Lower leg skin (tissue), 3 donors: ENCODE data around the gene GNAS-AS1.

Source experiments
- POLR2A ChIP-seq, 2 donors: fragments of 450-650 bp; IDR thresholded peaks; one replicate each; pipeline ENCODE4 v1.6.1; 2016 to 2017; ENCODE audit warnings: antibody characterized with exemption in 2 of 2, mild to moderate bottlenecking in 1 of 2, moderate library complexity in 1 of 2
- TF ChIP-seq, protein P1 (sequence below), 3 donors: fragments of 450-650 bp; IDR thresholded peaks; one replicate each; pipeline ENCODE4 v1.5.1; 2016; ENCODE audit warnings: antibody characterized with exemption in 3 of 3, mild to moderate bottlenecking in 3 of 3, moderate library complexity in 2 of 3

DNA sequence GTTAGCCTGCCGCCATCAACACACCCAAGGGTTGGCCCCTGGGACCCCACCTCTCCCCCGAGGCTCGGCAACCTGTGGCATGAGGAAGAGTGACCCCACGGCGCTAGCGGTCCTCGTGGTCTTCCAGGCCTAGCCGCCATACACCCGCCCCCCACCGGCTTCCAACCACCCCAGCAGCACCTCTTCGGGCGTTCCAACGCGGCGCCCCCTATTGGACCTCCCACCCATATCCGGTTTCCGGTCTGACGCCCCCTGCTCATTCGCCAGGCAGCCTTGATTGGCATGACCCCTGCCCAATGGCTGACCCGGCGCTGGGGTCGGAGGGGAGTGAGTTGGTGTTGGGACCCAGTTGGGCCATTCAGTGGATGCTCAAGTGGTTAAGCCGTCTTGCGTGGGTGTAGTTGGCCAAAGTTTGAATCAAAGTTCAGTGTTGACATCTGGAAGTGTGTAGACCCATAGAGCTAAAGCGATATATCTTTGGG lies at the start of gene GNAS-AS1:
- TF ChIP-seq, protein P1, sequence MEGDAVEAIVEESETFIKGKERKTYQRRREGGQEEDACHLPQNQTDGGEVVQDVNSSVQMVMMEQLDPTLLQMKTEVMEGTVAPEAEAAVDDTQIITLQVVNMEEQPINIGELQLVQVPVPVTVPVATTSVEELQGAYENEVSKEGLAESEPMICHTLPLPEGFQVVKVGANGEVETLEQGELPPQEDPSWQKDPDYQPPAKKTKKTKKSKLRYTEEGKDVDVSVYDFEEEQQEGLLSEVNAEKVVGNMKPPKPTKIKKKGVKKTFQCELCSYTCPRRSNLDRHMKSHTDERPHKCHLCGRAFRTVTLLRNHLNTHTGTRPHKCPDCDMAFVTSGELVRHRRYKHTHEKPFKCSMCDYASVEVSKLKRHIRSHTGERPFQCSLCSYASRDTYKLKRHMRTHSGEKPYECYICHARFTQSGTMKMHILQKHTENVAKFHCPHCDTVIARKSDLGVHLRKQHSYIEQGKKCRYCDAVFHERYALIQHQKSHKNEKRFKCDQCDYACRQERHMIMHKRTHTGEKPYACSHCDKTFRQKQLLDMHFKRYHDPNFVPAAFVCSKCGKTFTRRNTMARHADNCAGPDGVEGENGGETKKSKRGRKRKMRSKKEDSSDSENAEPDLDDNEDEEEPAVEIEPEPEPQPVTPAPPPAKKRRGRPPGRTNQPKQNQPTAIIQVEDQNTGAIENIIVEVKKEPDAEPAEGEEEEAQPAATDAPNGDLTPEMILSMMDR (IDR thresholded peaks at IDR 0.05), result no peak
- TF ChIP-seq POLR2A (IDR thresholded peaks at IDR 0.05), result no peak
